Suprapubic skin (tissue), 4 donors: ENCODE measurements around the gene TNMD. TPM values are rescaled to one million over a fixed set of nuclear protein-coding genes. Genes with fewer than 3 reads are reported as not detected.

ENCODE experiments used
- DNase-seq, 2 donors: peaks; one replicate each; pipeline ENCODE4 v3.0.0-alpha.2; 2019; ENCODE audit warnings: low spot score in 2 of 2
- H3K27ac ChIP-seq: fragments of 200-600 bp; sonication (generic); one replicate; pipeline ENCODE4 v1.5.1; 2019
- H3K27me3 ChIP-seq: fragments of 200-600 bp; sonication (generic); one replicate; pipeline ENCODE4 v1.5.1; 2019
- H3K36me3 ChIP-seq: fragments of 200-600 bp; sonication (generic); one replicate; pipeline ENCODE4 v1.5.1; 2019
- H3K4me1 ChIP-seq: fragments of 200-600 bp; sonication (generic); one replicate; pipeline ENCODE4 v1.5.1; 2019
- H3K4me3 ChIP-seq: fragments of 200-600 bp; sonication (generic); one replicate; pipeline ENCODE4 v1.5.1; 2019; ENCODE audit warnings: mild to moderate bottlenecking
- H3K9me3 ChIP-seq: fragments of 200-600 bp; sonication (generic); one replicate; pipeline ENCODE4 v1.5.1; 2019
- EP300 ChIP-seq: sonication (generic); formaldehyde crosslinking; IDR thresholded peaks from one replicate; pipeline ENCODE4 v1.6.1; 2017; ENCODE audit warnings: antibody characterized with exemption
- POLR2A ChIP-seq, 2 donors: fragments of 450-650 bp; IDR thresholded peaks; one replicate each; pipeline ENCODE4 v1.6.1; 2017; ENCODE audit warnings: antibody characterized with exemption in 2 of 2, mild to moderate bottlenecking in 2 of 2, moderate library complexity in 2 of 2
- POLR2AphosphoS5 ChIP-seq, 3 donors: sonication (generic); formaldehyde crosslinking; IDR thresholded peaks; one replicate each; pipeline ENCODE4 v1.6.1; 2017; ENCODE audit warnings: antibody characterized with exemption in 3 of 3
- WGBS: methylation state at CpG from one replicate; pipeline ENCODE4 v1.1.5; 2018; 5-methylcytosine and 5-hydroxymethylcytosine counted together
- total RNA-seq, 4 donors: library from RNA; depleted of rRNA; stranded (reverse); fragments of >200 nt; gene quantifications; one replicate each; pipeline ENCODE4 v1.1.0, GENCODE V29; 2016
- TF ChIP-seq, protein P1 (sequence below), 2 donors: fragments of 200-600 bp in 1 of 2; fragments of 450-650 bp in 1 of 2; sonication (generic) in 1 of 2; IDR thresholded peaks; one replicate each; pipeline ENCODE4 v1.5.1; 2016 to 2019; ENCODE audit warnings: antibody characterized with exemption in 2 of 2, mild to moderate bottlenecking in 1 of 2, moderate library complexity in 1 of 2

The TNMD gene
- total RNA-seq, 4 donors from 2014 or later, result 2.0 to 9.0 TPM; not detected in 2

DNA sequence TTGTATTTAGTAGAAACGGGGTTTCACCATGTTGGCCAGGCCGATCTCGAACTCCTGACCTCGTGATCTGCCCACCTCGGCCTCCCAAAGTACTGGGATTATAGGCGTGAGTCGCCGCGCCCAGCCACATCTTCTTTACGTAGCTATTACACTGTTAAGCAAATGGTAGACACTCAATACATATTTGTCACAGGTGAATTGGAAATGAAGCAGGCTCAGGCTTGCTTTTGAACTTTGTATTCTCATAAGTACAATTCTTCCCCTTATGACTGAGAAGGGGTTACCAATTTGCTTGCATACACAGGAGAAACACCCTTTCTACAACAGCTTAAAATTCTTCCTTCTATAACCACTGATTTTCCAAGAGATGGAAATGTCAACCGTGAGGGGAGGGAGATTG, 58.5 kb downstream of the TNMD start:
- Histone ChIP-seq H3K4me3 (no peak overlapping the region), H3K4me1 (peaks cover 13% of the 10 kb centered on the region), H3K9me3 (no peaks in the 10 kb centered on the region), H3K36me3 (no peaks in the 10 kb centered on the region), H3K27ac (no peak overlapping the region), H3K27me3 (no peaks in the 10 kb centered on the region)
- 75% methylated on average over 11 of the region's 11 CpGs for WGBS
- TF ChIP-seq EP300, result no peak
- TF ChIP-seq, protein P1, sequence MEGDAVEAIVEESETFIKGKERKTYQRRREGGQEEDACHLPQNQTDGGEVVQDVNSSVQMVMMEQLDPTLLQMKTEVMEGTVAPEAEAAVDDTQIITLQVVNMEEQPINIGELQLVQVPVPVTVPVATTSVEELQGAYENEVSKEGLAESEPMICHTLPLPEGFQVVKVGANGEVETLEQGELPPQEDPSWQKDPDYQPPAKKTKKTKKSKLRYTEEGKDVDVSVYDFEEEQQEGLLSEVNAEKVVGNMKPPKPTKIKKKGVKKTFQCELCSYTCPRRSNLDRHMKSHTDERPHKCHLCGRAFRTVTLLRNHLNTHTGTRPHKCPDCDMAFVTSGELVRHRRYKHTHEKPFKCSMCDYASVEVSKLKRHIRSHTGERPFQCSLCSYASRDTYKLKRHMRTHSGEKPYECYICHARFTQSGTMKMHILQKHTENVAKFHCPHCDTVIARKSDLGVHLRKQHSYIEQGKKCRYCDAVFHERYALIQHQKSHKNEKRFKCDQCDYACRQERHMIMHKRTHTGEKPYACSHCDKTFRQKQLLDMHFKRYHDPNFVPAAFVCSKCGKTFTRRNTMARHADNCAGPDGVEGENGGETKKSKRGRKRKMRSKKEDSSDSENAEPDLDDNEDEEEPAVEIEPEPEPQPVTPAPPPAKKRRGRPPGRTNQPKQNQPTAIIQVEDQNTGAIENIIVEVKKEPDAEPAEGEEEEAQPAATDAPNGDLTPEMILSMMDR (IDR thresholded peaks at IDR 0.05), result no peak
- TF ChIP-seq POLR2AphosphoS5 (IDR thresholded peaks at IDR 0.05), result no peak
- no peak for TF ChIP-seq POLR2A (IDR thresholded peaks at IDR 0.05)
- DNase-seq, result no peak

DNA sequence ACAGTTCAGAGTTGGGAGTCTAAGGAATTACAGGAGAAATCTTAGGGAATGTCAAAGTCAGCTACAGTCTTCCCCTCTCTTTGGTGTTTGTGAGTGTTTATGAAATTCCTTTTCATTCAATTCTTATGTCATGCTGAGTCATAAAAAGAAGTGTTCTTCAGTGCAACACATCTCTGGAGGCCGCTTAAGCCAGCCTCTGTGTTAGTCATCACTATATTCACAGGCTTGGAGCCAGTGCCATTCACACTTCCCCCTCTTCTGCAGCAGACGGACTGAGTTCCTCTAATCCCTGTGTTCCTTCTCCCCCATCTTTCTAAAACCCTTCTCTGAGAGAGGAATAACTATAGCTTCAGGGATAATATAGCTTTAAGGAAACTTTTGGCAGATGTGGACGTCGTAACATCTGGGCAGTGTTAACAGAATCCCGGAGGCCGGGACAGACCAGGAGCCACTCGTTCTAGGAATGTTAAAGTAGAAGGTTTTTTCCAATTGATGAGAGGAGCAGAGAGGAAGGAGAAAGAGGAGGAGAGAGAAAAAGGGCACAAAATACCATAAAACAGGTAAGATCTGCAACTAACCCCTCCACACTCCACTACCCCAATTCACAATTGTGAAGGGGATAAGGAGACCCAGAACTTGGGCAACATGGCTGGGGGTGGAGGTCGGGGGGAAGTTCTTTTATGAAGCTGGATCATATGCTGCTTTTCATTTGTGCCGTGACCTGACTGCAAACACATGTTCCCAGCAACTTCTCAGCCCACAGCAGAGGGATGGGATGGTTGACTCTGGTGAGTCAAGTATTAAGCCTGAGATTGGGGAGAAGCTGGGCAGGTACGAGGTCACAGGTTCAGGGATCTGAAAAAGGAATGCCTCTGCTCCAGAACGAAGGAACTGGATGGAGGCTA, 59.5 kb downstream of the TNMD start, which contains the start of gene SRPX2:
Gene SRPX2, plus strand, starts transcription at position 244 of the 905 bp plus-strand sequence. CDS start 2,124 bp downstream, outside the sequence.
- TF ChIP-seq POLR2AphosphoS5 (IDR thresholded peaks at IDR 0.05) (peak in 1 of 3 donors; percentile 55), EP300 (no peak), POLR2A (IDR thresholded peaks at IDR 0.05) (peak in 1 of 2 donors; percentile 32)
- Histone ChIP-seq H3K27ac (no peak within 1 kb of the TSS), H3K4me1 (peaks cover 20% of the 10 kb centered on the region), H3K4me3 (peak within 1 kb of the TSS; percentile 23), H3K9me3 (no peaks in the 10 kb centered on the region), H3K27me3 (no peaks in the 10 kb centered on the region), H3K36me3 (no peaks in the 10 kb centered on the region)
- DNase-seq, result no peak
- WGBS, result 40% methylated on average over 11 of the region's 11 CpGs

DNA sequence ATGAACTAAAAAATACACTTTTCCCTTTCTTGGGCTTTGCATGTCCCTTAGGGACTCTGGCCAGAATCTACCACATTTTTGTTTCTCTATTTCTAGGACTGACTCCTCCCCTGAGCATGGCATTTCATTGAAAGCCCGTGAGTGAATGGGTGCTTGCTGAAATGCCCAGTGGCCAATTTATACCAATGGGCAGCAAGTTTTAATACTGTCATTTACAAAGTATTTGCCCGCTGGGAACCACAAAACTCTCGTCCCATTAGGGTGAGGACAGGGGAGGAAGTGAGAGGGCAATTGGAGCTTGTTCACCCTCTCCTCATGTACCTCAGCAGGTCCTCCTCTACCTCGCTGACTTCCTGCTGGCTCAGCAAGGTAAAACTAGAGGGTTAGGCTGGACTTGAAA, 60.4 kb downstream of the TNMD start:
- WGBS, result 56% methylated on average over 4 of the region's 4 CpGs
- Histone ChIP-seq H3K4me1 (peaks cover 21% of the 10 kb centered on the region), H3K27me3 (no peaks in the 10 kb centered on the region), H3K36me3 (no peaks in the 10 kb centered on the region), H3K9me3 (no peaks in the 10 kb centered on the region), H3K4me3 (peak overlapping the region; percentile 23), H3K27ac (no peak overlapping the region)
- DNase-seq, result no peak
- no peak for TF ChIP-seq POLR2A (IDR thresholded peaks at IDR 0.05)
- TF ChIP-seq EP300, result no peak
- TF ChIP-seq, protein P1 (IDR thresholded peaks at IDR 0.05), result no peak
- TF ChIP-seq POLR2AphosphoS5 (IDR thresholded peaks at IDR 0.05), result no peak

DNA sequence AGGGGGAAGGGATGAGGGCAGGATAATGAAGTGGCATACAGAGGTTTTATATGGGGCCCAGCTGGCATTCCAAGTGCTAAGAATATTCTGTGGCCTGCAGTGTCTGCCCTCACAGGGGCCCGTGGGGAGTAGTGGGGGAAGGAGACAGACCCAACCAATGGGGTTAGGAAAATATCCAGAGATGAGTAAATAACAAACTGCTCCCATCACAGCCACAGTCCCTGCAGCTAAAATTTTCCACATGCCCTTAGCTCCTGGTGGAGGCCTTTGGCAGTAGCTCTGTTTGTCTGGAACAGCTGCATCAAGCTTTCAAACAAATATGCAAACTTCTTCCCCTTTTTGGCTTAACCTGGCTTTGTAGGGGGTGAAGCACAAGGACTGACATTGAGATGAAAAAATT, 62.4 kb downstream of the TNMD start:
- peak overlapping the region; percentile 38 for H3K27ac ChIP-seq
- H3K36me3 ChIP-seq, result no peaks in the 10 kb centered on the region
- H3K9me3 ChIP-seq, result no peaks in the 10 kb centered on the region
- no peaks in the 10 kb centered on the region for H3K27me3 ChIP-seq
- TF ChIP-seq POLR2A (IDR thresholded peaks at IDR 0.05), result no peak
- no peak for TF ChIP-seq POLR2AphosphoS5 (IDR thresholded peaks at IDR 0.05)
- TF ChIP-seq, protein P1 (IDR thresholded peaks at IDR 0.05), result no peak
- TF ChIP-seq EP300, result no peak
- no peak for DNase-seq
- H3K4me1 ChIP-seq, result peaks cover 21% of the 10 kb centered on the region
- no peak overlapping the region for H3K4me3 ChIP-seq
- WGBS, result 21% methylated on average over 1 of the region's 1 CpG

DNA sequence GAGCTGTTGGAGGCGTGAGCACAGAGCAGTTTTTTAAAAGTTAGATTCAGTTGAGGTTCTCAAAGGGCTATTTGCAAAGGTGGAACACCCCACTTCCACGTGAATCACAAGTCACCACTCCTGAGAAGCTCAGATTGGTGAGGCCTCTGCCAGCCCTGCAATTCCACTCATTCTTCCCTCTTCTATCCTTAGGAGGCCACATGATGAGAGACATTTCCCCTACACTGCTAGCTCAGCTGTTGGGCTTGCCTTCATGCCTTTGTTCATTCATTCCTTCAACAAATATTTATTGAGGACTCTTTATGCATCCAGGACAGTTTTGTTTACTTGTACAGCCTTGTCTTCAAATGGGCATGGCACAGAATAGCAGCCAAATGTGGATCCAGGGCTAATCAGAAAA, 63.0 kb downstream of the TNMD start:
- Histone ChIP-seq H3K4me1 (peaks cover 21% of the 10 kb centered on the region), H3K9me3 (no peaks in the 10 kb centered on the region), H3K36me3 (no peaks in the 10 kb centered on the region), H3K4me3 (no peak overlapping the region), H3K27ac (peak overlapping the region; percentile 38), H3K27me3 (no peaks in the 10 kb centered on the region)
- no peak for DNase-seq
- TF ChIP-seq EP300, result no peak
- TF ChIP-seq POLR2A (IDR thresholded peaks at IDR 0.05), result no peak
- TF ChIP-seq, protein P1 (IDR thresholded peaks at IDR 0.05), result no peak
- no peak for TF ChIP-seq POLR2AphosphoS5 (IDR thresholded peaks at IDR 0.05)
- 57% methylated on average over 2 of the region's 2 CpGs for WGBS
